Keratinocyte (primary cell): ENCODE results near the gene RING1.

Source experiments
- EZH2 ChIP-seq: IDR thresholded peaks from one replicate; pipeline ENCODE4 v1.6.1; 2012; ENCODE audit warnings: inconsistent platforms, mild to moderate bottlenecking, low read length, moderate library complexity
- TF ChIP-seq, protein P1 (sequence below), 3 experiments: IDR thresholded peaks in 1 of 3; conservative IDR thresholded peaks in 1 of 3; optimal IDR thresholded peaks in 1 of 3; 2 replicates in 2 of 3; 3 replicates in 1 of 3; pipeline versions ENCODE3 to v1.5.1; 2011; ENCODE audit warnings: low read length in 3 of 3, mild to moderate bottlenecking in 3 of 3, moderate library complexity in 2 of 3, control low read depth in 1 of 3, inconsistent platforms in 1 of 3; ENCODE audit not compliant: insufficient read depth in 2 of 3; ENCODE audit errors: extremely low read depth in 1 of 3

DNA sequence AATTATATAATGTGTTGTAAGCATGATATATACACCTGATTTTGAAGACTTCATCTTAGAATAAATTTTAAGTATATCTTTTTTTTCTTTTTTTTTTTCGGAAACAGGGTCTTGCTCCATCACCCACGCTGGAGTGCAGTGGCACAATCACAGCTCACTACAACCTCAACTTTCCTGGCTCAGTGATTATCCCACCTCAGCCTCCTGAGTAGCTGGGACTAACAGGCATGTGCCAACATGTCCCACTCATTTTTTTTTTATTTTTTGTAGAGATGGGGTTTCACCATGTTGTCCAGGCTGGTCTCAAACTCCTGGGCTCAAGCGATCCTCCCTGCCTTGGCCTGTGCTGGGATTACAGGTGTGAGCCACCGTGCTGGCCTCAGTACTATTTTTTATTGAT is 46.3 kb downstream of the RING1 start:
- TF ChIP-seq, protein P1, sequence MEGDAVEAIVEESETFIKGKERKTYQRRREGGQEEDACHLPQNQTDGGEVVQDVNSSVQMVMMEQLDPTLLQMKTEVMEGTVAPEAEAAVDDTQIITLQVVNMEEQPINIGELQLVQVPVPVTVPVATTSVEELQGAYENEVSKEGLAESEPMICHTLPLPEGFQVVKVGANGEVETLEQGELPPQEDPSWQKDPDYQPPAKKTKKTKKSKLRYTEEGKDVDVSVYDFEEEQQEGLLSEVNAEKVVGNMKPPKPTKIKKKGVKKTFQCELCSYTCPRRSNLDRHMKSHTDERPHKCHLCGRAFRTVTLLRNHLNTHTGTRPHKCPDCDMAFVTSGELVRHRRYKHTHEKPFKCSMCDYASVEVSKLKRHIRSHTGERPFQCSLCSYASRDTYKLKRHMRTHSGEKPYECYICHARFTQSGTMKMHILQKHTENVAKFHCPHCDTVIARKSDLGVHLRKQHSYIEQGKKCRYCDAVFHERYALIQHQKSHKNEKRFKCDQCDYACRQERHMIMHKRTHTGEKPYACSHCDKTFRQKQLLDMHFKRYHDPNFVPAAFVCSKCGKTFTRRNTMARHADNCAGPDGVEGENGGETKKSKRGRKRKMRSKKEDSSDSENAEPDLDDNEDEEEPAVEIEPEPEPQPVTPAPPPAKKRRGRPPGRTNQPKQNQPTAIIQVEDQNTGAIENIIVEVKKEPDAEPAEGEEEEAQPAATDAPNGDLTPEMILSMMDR (optimal IDR thresholded peaks at IDR 0.05 in 1 of 3, IDR thresholded peaks at IDR 0.05 in 1 of 3, conservative IDR thresholded peaks at IDR 0.05 in 1 of 3; ENCODE audit: extremely low read depth in 1 of 3, insufficient read depth in 2 of 3, low read length in 3 of 3): no peak
- TF ChIP-seq EZH2: no peak
